ENCODE measurements around the gene RAB3IL1.

The RAB3IL1 gene

DNA sequence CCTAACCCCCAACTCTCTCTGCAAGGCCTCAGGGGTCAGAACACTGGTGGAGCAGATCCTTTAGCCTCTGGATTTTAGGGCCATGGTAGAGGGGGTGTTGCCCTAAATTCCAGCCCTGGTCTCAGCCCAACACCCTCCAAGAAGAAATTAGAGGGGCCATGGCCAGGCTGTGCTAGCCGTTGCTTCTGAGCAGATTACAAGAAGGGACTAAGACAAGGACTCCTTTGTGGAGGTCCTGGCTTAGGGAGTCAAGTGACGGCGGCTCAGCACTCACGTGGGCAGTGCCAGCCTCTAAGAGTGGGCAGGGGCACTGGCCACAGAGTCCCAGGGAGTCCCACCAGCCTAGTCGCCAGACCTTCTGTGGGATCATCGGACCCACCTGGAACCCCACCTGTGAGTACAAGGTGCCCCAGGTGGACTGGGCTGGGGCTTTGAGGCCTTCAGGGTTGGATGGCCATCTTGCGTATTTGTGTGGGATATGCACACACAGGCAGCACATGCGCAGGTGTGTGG is 32.7 kb upstream of the RAB3IL1 start, which contains the start of gene BEST1:
Gene BEST1 (plus strand): TSS at position 317 of the 513 bp plus-strand sequence. CDS start 1,456 bp downstream, outside the sequence.
- Histone ChIP-seq H3K9me3 (ENCODE audit: insufficient read depth, low read depth, low read length) (no peaks in the 10 kb centered on the region), H3K27ac (ENCODE audit: low read length) (no peak within 1 kb of the TSS), H3K9ac (ENCODE audit: low read depth, low read length) (no peak within 1 kb of the TSS), H3K27me3 (ENCODE audit: insufficient read depth, low read length) (peaks cover 14% of the 10 kb centered on the region), H3K4me1 (ENCODE audit: insufficient read depth, low read length) (no peaks in the 10 kb centered on the region; the same call in 1 of the 2 replicates), H3K4me3 (ENCODE audit: low read length) (no peak within 1 kb of the TSS), H3K36me3 (ENCODE audit: insufficient read depth, low read depth, low read length) (no peaks in the 10 kb centered on the region)

DNA sequence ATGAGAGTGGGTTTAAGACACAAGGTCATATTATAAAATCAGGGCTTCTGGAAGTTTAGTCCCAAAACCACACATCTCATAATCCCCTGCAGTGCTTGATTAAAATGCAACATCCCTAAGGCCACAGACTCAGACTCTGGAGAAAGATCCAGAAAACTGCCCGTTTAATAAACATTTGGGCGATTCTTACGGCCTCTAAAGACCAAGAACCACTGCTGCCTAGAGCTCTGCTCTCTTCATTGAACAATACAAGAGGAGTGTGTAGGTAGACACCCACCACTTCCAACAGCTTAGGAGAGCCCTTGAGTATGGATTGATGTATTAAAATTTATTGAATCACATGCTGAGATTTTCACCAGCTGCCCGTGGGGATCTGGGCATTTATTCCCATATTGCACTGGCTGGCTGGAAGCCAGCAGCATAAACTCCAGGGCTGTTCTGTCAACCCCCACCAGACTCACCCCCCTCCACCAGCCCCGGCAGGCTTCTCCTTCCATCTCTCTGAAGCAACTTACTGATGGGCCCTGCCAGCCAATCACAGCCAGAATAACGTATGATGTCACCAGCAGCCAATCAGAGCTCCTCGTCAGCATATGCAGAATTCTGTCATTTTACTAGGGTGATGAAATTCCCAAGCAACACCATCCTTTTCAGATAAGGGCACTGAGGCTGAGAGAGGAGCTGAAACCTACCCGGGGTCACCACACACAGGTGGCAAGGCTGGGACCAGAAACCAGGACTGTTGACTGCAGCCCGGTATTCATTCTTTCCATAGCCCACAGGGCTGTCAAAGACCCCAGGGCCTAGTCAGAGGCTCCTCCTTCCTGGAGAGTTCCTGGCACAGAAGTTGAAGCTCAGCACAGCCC is 32.0 kb upstream of the RAB3IL1 start:
- Histone ChIP-seq H3K27me3 (ENCODE audit: insufficient read depth, low read length) (peaks cover 7% of the 10 kb centered on the region), H3K9ac (ENCODE audit: low read depth, low read length) (no peak overlapping the region), H3K36me3 (ENCODE audit: insufficient read depth, low read depth, low read length) (no peaks in the 10 kb centered on the region), H3K9me3 (ENCODE audit: insufficient read depth, low read depth, low read length) (no peaks in the 10 kb centered on the region), H3K4me1 (ENCODE audit: insufficient read depth, low read length) (no peaks in the 10 kb centered on the region), H3K4me3 (ENCODE audit: low read length) (no peak overlapping the region), H3K27ac (ENCODE audit: low read length) (no peak overlapping the region)

DNA sequence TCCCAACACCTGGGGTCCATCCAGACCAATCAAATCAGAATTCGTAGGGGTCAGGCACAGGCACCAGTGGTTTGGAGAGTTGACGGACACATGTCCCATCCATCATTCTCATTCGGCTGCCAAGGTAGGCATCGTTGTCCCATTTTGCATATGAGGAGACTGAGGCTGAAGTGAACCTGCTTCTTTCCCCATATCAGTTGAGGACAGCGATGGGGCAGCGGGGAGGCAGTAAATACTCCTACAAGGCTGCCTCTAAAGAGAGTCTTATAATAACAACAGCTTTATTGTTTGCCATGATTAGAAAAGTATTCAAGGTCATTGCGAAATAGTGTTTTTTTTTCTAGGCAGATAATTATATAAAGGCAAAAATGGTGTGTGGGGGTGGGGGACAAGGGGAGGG is 31.1 kb upstream of the RAB3IL1 start:
- no peak overlapping the region for H3K4me3 ChIP-seq (ENCODE audit: low read length)
- no peaks in the 10 kb centered on the region for H3K27me3 ChIP-seq (ENCODE audit: insufficient read depth, low read length)
- H3K9me3 ChIP-seq (ENCODE audit: insufficient read depth, low read depth, low read length): no peaks in the 10 kb centered on the region
- H3K4me1 ChIP-seq (ENCODE audit: insufficient read depth, low read length): no peaks in the 10 kb centered on the region
- H3K27ac ChIP-seq (ENCODE audit: low read length): no peak overlapping the region
- no peak overlapping the region for H3K9ac ChIP-seq (ENCODE audit: low read depth, low read length)
- H3K36me3 ChIP-seq (ENCODE audit: insufficient read depth, low read depth, low read length): no peaks in the 10 kb centered on the region

DNA sequence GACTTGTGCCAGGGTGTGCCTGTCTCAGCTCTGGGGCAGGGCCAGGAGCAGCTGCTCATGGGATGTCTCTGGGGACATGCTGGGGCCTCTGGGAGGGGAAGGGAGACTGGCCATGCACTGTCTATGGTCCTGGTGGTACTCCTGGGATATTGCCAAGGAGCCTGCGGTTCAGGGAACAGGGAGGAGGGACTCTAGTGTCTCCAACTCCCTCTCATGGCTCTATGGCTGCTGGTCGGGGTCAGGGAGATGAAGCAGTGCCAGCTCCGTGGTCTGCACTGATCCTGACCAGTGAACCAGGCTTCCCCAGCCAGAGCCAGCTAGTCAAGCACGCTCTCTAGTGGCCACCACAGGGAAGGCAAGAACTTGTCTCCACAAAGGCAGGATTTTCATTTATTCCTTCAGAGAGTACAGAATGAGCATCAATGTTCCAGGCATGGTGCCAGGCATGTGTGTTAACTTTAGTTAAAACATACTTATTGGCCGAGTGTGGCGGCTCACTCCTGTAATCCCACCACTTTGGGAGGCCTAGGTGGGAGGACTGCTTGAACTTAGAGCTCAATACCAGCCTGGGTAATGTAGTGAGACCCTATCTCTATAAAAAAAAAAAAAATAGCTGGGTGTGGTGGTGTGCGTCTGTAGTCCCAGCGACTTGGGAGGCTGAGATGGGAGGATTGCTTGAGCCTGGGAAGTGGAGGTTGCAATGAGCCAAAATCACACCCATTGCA is 30.3 kb upstream of the RAB3IL1 start:
- Histone ChIP-seq H3K4me3 (ENCODE audit: low read length) (no peak overlapping the region), H3K27me3 (ENCODE audit: insufficient read depth, low read length) (no peaks in the 10 kb centered on the region), H3K9ac (ENCODE audit: low read depth, low read length) (no peak overlapping the region), H3K36me3 (ENCODE audit: insufficient read depth, low read depth, low read length) (no peaks in the 10 kb centered on the region), H3K27ac (ENCODE audit: low read length) (no peak overlapping the region), H3K9me3 (ENCODE audit: insufficient read depth, low read depth, low read length) (no peaks in the 10 kb centered on the region), H3K4me1 (ENCODE audit: insufficient read depth, low read length) (no peaks in the 10 kb centered on the region)

DNA sequence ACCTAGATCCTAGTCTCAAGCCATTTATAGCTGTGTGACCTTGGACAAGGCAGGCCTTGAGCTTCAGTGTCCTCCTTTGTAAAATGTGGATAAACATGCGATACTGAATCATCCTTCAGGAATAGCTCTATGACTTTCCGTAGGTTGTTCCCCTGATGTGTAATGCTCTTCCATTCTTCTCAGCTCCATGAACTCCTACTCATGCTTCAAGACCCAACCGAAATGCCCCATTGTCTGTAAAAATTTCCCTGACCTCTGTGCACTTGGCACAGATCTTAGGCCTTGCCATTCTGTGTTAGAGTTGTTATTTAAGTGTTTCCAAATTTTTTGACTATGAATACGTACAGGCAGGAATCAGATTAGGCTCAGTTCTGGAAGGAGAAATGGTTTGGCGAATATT is 29.5 kb upstream of the RAB3IL1 start:
- H3K4me3 ChIP-seq (ENCODE audit: low read length): no peak overlapping the region
- no peaks in the 10 kb centered on the region for H3K4me1 ChIP-seq (ENCODE audit: insufficient read depth, low read length)
- H3K9me3 ChIP-seq (ENCODE audit: insufficient read depth, low read depth, low read length): no peaks in the 10 kb centered on the region
- H3K9ac ChIP-seq (ENCODE audit: low read depth, low read length): no peak overlapping the region
- no peaks in the 10 kb centered on the region for H3K27me3 ChIP-seq (ENCODE audit: insufficient read depth, low read length)
- no peak overlapping the region for H3K27ac ChIP-seq (ENCODE audit: low read length)
- no peaks in the 10 kb centered on the region for H3K36me3 ChIP-seq (ENCODE audit: insufficient read depth, low read depth, low read length)

DNA sequence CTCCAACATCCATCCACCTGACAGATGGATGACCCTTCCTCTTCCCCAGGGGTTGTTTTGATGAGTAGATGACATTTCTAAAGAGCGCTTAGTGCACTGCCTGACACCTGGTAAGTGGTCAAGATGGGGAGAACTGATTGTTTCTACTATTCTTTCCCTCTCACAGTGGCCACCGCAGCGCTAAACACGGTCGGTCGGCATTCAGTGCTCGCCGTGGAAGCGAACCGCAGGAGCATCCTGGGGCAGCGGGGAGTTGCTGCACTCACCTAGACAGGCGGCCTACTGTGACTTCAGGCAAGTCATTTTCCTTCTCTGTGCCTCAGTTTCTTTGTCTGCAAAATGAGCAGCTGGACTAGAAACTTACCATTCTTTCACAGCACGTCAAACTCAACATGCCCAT is 27.8 kb upstream of the RAB3IL1 start:
- Histone ChIP-seq H3K36me3 (ENCODE audit: insufficient read depth, low read depth, low read length) (no peaks in the 10 kb centered on the region), H3K27me3 (ENCODE audit: insufficient read depth, low read length) (no peaks in the 10 kb centered on the region), H3K4me3 (ENCODE audit: low read length) (no peak overlapping the region), H3K9ac (ENCODE audit: low read depth, low read length) (no peak overlapping the region), H3K4me1 (ENCODE audit: insufficient read depth, low read length) (no peaks in the 10 kb centered on the region), H3K27ac (ENCODE audit: low read length) (no peak overlapping the region), H3K9me3 (ENCODE audit: insufficient read depth, low read depth, low read length) (no peaks in the 10 kb centered on the region)

DNA sequence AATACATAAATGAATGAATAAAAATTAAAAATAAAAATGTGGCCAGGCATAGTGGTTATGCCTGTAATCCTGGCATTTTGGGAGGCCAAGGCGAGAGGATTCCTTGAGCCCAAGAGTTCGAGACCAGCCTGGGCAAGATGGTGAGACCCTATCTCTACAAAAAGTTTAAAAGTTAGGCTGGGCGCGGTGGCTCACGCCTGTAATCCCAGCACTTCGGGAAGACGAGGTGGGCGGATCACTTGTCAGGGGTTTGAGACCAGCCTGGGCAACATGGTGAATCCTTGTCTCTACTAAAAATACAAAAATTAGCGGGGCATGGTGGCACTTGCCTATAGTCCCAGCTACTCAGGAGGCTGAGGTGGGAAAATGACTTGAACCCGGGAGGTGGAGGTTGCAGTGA is 23.1 kb upstream of the RAB3IL1 start:
- Histone ChIP-seq H3K27ac (ENCODE audit: low read length) (no peak overlapping the region), H3K4me1 (ENCODE audit: insufficient read depth, low read length) (no peaks in the 10 kb centered on the region), H3K9ac (ENCODE audit: low read depth, low read length) (no peak overlapping the region), H3K36me3 (ENCODE audit: insufficient read depth, low read depth, low read length) (no peaks in the 10 kb centered on the region), H3K9me3 (ENCODE audit: insufficient read depth, low read depth, low read length) (peaks cover 4% of the 10 kb centered on the region; the same call in 1 of the 2 replicates), H3K4me3 (ENCODE audit: low read length) (no peak overlapping the region), H3K27me3 (ENCODE audit: insufficient read depth, low read length) (no peaks in the 10 kb centered on the region)

DNA sequence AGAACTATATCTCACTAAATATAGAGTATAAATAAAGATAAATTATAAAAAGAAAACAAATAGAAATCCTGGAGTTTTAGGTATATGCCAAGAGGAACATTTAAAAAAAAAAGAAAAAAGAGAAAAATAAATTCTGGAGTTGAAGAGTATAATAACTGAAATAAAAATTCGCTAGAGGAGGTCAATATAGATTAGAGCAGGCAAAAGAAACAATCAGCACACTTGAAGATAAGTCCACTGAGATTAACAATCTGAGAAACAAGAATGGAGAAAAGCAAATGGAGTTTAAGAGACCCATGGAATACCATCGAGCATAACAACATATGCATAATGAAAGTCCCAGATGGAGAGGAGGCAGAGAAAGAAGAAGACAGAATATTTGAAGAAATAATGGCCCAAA is 18.5 kb upstream of the RAB3IL1 start:
- Histone ChIP-seq H3K4me3 (ENCODE audit: low read length) (no peak overlapping the region), H3K27me3 (ENCODE audit: insufficient read depth, low read length) (no peaks in the 10 kb centered on the region), H3K4me1 (ENCODE audit: insufficient read depth, low read length) (no peaks in the 10 kb centered on the region), H3K27ac (ENCODE audit: low read length) (no peak overlapping the region), H3K36me3 (ENCODE audit: insufficient read depth, low read depth, low read length) (no peaks in the 10 kb centered on the region), H3K9ac (ENCODE audit: low read depth, low read length) (no peak overlapping the region), H3K9me3 (ENCODE audit: insufficient read depth, low read depth, low read length) (peaks cover 8% of the 10 kb centered on the region)

DNA sequence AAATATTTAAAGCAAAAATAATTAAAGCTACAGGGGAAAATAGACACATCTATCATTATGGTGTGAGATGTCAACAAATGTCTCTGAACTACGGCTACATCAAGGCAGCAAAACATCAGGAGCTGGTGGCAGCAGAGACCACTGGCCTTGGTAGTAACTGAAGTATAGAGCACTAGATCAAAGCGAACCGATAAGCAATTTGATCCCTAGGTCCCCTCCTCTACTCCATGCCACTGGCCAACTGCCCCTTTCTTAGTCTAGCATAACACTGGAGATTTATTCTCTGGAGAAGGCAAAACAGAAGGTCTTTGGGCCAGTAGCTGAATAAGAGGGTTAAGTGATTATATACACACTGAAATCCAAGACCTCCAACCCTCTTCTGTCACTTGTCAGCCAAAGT is 13.6 kb upstream of the RAB3IL1 start:
- H3K9me3 ChIP-seq (ENCODE audit: insufficient read depth, low read depth, low read length): peaks cover 4% of the 10 kb centered on the region
- H3K36me3 ChIP-seq (ENCODE audit: insufficient read depth, low read depth, low read length): no peaks in the 10 kb centered on the region
- H3K4me3 ChIP-seq (ENCODE audit: low read length): no peak overlapping the region
- no peak overlapping the region for H3K27ac ChIP-seq (ENCODE audit: low read length)
- no peaks in the 10 kb centered on the region for H3K27me3 ChIP-seq (ENCODE audit: insufficient read depth, low read length)
- no peaks in the 10 kb centered on the region for H3K4me1 ChIP-seq (ENCODE audit: insufficient read depth, low read length)
- no peak overlapping the region for H3K9ac ChIP-seq (ENCODE audit: low read depth, low read length)

DNA sequence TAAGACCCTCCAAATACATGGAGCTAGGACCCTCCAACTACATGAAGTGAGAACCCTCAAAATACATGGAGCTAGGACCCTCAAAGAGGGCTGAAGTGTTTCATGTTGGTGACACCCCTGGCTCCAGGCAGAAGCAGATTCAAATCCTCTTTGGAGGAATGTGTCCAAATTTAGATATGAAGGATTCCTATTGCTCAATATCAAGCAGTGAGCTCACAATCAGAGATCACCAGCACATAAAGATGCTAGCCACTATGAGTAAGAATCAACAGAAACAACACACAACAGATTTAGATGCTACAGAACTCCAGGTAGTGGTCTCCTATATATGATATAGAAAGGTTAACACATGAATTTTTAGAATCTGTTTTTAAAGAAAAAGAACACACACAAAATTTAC is 11.2 kb upstream of the RAB3IL1 start:
- peaks cover 2% of the 10 kb centered on the region; the same call in 1 of the 2 replicates for H3K4me1 ChIP-seq (ENCODE audit: insufficient read depth, low read length)
- H3K9me3 ChIP-seq (ENCODE audit: insufficient read depth, low read depth, low read length): peaks cover 4% of the 10 kb centered on the region
- no peaks in the 10 kb centered on the region for H3K36me3 ChIP-seq (ENCODE audit: insufficient read depth, low read depth, low read length)
- no peak overlapping the region for H3K9ac ChIP-seq (ENCODE audit: low read depth, low read length)
- no peak overlapping the region for H3K27ac ChIP-seq (ENCODE audit: low read length)
- H3K27me3 ChIP-seq (ENCODE audit: insufficient read depth, low read length): no peaks in the 10 kb centered on the region
- no peak overlapping the region for H3K4me3 ChIP-seq (ENCODE audit: low read length)

DNA sequence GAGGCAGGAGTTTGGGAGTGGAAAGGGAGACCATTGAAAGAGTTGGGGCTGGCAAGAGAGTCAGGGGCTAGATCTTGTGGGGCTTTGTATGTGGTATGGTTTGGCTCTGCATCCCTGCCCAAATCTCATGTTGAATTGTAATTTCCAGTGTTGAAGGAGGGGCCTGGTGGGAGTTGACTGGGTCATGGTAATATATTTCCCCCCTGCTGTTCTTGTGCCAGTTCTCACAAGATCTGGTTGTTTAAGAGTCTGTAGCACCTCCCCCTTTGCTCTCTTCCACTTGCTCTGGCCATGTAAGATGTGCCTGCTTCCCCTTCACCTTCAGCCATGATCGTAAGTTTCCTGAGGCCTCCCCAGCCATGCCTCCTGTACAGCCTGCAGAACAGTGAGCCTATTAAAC is 10.1 kb upstream of the RAB3IL1 start:
- Histone ChIP-seq H3K9me3 (ENCODE audit: insufficient read depth, low read depth, low read length) (no peaks in the 10 kb centered on the region), H3K27ac (ENCODE audit: low read length) (no peak overlapping the region), H3K4me1 (ENCODE audit: insufficient read depth, low read length) (peaks cover 11% of the 10 kb centered on the region; the same call in 1 of the 2 replicates), H3K36me3 (ENCODE audit: insufficient read depth, low read depth, low read length) (no peaks in the 10 kb centered on the region), H3K4me3 (ENCODE audit: low read length) (no peak overlapping the region), H3K9ac (ENCODE audit: low read depth, low read length) (no peak overlapping the region), H3K27me3 (ENCODE audit: insufficient read depth, low read length) (no peaks in the 10 kb centered on the region)

Data from iPS-20b (cell line).